Esophagus squamous epithelium (tissue), 4 donors: ENCODE data around the gene CLSTN3.

Source experiments
- POLR2A ChIP-seq, 4 donors: fragments of 450-650 bp; IDR thresholded peaks; one replicate each; pipeline ENCODE4 v1.6.1; 2017; ENCODE audit warnings: antibody characterized with exemption in 4 of 4, mild to moderate bottlenecking in 4 of 4, moderate library complexity in 3 of 4
- TF ChIP-seq, protein P1 (sequence below), 6 experiments: fragments of 450-650 bp in 4 of 6; fragments of 200-600 bp in 2 of 6; sonication (generic) in 2 of 6; IDR thresholded peaks; one replicate each; pipeline ENCODE4 v1.5.1; 2016 to 2019; ENCODE audit warnings: antibody characterized with exemption in 6 of 6, mild to moderate bottlenecking in 4 of 6, moderate library complexity in 4 of 6

DNA sequence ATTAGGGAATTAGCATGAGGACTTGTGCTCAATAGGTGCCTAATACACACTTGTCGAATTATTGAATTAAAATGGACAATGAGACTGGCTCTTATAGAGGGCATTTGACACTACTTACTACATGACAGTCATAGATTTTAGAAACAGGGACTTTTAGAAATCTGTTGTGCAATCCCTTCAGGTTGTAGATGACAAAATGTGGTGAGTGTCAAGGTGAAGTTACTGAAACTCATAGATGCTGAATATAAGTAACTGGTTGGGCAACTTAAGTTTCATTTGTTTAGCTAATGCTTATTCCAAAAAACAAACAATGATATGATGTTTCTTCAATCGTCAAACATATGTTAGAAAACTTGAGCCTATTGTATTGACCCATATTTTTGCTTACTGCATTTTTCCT is 46.4 kb downstream of the CLSTN3 start:
- TF ChIP-seq, protein P1, sequence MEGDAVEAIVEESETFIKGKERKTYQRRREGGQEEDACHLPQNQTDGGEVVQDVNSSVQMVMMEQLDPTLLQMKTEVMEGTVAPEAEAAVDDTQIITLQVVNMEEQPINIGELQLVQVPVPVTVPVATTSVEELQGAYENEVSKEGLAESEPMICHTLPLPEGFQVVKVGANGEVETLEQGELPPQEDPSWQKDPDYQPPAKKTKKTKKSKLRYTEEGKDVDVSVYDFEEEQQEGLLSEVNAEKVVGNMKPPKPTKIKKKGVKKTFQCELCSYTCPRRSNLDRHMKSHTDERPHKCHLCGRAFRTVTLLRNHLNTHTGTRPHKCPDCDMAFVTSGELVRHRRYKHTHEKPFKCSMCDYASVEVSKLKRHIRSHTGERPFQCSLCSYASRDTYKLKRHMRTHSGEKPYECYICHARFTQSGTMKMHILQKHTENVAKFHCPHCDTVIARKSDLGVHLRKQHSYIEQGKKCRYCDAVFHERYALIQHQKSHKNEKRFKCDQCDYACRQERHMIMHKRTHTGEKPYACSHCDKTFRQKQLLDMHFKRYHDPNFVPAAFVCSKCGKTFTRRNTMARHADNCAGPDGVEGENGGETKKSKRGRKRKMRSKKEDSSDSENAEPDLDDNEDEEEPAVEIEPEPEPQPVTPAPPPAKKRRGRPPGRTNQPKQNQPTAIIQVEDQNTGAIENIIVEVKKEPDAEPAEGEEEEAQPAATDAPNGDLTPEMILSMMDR (IDR thresholded peaks at IDR 0.05) = no peak
- TF ChIP-seq POLR2A (IDR thresholded peaks at IDR 0.05) = no peak
